HG02973 (cell line): ENCODE results near the gene LBHD1.
"Not testable (repeated sequence)": the region's sequence is repeated elsewhere in the genome, so short reads cannot be mapped to it uniquely, and the experiment has no call there.

ENCODE experiments used
- ATAC-seq: cut with Tn5 transposase; IDR thresholded peaks from one replicate; pipeline ENCODE4 v1.9.1; 2021; ENCODE audit warnings: moderate library complexity; ENCODE audit not compliant: unreplicated experiment

The LBHD1 gene

DNA sequence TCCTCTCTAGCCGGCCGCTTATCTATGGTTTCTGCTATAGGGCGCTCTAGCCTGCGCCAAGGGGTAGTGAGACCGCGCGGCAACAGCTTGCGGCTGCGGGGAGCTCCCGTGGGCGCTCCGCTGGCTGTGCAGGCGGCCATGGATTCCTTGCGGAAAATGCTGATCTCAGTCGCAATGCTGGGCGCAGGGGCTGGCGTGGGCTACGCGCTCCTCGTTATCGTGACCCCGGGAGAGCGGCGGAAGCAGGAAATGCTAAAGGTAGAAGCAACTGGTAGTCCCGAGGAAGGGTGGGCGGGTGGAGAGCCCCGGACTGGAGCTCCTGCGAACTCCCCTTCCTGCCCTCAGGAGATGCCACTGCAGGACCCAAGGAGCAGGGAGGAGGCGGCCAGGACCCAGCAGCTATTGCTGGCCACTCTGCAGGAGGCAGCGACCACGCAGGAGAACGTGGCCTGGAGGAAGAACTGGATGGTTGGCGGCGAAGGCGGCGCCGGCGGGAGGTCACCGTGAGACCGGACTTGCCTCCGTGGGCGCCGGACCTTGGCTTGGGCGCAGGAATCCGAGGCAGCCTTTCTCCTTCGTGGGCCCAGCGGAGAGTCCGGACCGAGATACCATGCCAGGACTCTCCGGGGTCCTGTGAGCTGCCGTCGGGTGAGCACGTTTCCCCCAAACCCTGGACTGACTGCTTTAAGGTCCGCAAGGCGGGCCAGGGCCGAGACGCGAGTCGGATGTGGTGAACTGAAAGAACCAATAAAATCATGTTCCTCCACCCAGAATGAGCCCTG is at the start of gene LBHD1, which contains the start of gene UQCC3:
LBHD1 (minus strand) TSS at position 660 of the 782 bp plus-strand sequence. CDS start 2,236 bp downstream, outside the sequence.
UQCC3 (plus strand) TSS at position 66 of the 782 bp plus-strand sequence; CDS start at position 139, 73 bp downstream.
- peak; percentile 40 for ATAC-seq

DNA sequence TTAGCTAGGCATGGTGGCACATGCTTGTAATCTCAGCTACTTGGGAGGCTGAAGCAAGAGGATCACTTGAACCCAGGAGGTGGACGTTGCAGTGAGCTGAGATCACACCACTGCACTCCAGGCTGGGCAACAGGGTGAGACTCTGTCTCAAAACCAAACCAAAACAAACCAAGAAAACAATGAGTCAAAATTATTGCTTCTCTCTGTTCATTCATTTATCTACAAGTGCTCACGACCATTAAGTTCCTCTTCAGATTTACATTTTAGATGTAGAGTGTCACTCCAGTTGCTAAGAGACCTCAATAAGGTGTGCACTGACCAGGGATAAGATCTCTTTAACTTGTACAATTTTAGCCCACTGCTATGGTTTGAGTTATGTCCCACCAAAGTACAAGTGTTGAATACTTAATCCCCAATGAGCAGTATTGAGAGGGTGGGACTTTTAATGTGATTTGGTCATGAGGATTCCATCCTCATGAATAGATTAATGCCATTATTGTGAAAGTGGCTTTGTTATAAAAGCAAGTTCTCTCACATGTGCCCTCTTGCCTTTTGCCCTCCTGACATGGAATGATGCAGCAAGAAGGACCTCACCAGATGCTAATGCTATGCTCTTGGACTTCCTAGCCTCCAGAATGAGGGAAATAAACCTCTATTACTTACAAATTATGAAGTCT is 47.4 kb upstream of the LBHD1 start:
- ATAC-seq, result no peak

DNA sequence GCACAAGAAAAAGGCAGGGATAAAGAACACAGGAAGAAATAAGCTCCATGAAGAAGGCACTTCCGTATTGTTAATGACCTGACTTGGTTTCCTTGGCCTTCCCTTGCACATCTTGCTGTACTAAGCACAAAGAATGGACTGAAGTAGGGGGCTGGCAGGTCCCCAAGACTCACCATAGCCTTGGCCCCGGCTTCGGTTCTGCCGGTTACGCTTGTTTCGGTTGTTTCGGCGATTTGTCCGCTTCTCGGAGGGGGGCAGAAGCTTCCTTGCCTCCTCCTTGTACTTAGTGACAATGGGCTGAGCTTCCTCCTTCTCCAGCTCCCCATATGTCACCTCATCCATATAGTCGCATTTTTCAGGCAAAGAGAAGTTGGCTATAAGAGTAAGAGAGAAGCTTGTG is 44.7 kb upstream of the LBHD1 start:
- ATAC-seq, result no peak

DNA sequence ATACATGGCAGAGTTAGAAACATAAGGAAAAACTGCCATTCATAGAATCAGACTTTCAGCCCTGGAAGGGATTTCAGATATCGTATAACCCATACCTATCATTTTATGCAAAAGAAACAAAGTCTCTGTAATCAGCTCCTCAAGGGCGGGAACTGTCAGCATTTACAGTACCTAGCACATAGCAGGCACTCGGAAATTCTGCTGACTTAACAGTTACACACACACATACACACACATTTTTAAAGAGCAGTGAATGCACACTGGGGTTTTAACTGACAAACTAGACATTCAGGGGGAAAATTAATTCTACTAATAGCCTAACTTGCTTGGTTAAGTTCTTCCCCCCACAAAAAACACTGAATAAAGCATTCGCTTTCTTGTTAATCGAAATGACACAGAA is 44.1 kb upstream of the LBHD1 start:
- ATAC-seq, result no peak

- no peak for ATAC-seq
These were observed 43.4 kb upstream of the LBHD1 start for GRCh38 chr11:62715150-62716130.

DNA sequence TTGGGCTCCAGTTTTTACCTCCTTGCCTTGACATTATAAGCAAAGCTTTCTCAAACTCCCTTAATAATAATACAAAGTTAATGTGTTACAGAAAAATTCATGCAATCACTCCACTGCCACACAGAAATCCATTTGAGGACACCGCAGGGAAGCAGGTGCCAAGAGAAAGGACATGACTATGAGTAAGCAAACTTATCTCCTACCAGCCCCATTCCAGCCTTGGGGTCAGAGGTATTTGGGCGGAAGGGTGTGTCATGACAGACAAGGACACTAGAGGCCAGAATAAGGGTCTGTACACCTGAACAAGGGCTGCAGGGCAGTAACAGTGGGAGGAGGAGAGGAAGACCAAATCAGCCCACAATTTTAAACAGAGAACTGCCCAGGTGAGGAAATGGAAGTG is 41.3 kb upstream of the LBHD1 start:
- no peak for ATAC-seq

DNA sequence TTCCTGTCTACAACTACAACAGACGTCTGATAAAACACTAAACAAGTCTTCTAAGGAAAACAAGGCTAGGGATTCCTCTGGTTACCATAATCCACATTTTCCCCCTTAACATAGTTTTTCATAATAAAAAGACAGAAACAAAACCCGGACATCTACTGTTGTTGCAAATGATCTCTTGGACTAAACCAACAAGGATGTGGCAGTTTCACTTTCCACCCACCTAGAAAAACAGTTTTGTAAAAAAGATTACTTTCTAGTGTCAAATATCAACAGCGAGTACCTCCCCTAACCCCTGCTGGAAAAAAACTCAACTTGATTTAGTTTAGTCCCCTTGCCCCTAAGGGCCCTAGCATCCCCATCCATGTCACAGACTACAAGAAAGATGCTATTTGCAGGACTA is 40.8 kb upstream of the LBHD1 start:
- ATAC-seq, result no peak

DNA sequence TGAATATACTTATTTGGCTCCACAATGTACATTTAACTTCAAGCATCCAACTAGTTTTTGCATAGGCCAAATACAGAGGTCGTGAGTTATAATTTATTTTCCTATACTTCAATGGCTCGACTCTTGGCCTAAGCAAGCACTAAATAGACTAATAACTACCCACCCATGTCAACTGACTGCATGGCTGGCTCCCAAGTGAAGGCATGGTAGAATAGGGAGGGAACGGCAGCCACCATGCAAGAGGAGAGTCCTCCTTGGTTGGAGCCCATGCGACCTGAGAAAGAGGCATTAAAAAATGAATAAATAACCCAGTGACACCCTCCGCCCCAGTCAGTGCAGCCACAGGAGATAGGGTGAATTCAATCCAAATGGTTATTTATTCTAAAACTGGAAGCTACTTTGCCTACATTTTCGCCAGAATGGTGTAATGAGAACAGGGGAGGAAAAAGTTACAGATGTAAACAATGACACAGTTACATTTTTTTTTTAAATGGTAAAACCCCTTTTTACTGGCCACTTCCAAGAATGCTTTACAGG is 40.3 kb upstream of the LBHD1 start:
- ATAC-seq, result no peak

- ATAC-seq, result no peak
These were observed 37.9 kb upstream of the LBHD1 start for GRCh38 chr11:62710001-62710345.

DNA sequence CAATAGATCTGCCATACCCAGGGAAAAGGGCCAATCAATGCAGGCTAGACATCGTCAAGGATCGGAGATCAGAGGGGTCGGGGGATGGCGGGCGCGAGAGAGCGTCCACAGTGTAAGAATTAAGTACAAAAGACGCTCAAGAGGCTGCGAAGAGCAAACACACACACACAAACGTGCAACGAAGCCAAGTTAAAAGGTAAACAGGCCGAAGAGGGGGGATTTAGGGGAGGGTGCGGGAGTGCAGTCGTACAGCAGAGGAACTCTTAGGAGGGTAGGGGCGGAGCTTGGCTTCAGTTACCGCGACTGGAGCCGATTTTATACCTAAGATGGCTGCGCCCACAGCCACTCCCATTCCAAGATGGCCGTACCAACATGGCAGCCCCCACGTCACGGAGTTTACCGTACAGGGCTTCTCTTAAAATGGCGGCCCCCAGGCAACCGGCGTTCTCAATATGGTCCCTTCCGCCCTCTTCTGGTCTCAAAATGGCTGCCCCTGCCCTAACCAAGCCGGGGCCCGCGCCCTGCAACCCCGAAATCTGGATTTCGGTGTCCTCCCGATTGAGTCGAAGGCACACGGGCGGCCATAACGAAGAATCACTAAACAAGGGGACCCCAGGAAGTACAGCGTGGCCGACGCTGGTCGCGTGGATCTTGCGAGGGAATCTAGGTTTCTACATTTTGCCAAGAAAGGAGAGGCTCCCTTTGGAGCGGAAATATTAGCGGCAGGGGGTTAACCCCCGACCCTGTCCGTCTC is 37.4 kb upstream of the LBHD1 start:
- peak; percentile 56 for ATAC-seq

DNA sequence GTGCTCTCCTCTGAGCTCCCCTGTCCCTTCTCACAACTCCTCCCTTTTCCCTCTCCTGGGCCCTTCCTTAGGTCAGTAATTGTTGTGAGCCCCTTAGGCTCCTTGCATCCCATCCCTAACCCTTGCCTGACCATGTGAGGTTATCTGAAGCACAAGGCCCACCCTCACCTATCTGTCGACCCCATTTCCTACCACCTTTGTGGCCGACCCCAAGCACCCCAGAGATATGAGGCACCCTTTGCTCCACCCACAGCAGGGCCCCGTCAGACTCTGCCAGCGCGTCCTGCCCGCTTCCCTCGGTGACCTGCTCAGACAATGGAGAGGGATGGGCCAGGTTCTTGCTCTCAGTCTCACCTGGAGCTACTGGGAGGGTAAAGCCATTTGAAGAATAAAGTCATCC is 36.7 kb upstream of the LBHD1 start:
- ATAC-seq, result peak; percentile 4

DNA sequence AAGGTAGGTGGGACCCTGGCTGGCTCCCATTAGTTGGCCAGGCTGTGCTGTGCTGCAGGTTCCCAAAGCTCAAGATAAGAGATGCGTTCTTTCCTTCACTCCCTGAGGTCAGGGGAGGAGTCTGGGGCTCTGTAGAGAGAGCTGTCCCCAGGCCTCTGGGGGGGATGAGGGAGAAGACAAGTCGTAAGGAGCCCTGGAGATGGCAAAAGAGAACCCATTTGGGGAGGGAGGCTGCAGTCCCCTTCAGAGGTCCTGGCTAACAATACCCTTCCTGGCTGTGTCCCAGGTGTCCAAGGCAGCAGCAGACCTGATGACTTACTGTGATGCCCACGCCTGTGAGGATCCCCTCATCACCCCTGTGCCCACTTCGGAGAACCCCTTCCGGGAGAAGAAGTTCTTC is 36.3 kb upstream of the LBHD1 start:
- no peak for ATAC-seq

GRCh38 chr11:62707277-62707861 is 35.3 kb upstream of the LBHD1 start, which contains the start of the genes BSCL2 and GNG3:
Gene BSCL2, minus strand, starts transcription at chr11:62707424. Its CDS starts 229 bp downstream, at chr11:62707195.
Gene GNG3, plus strand, starts transcription at chr11:62707676. Its CDS starts 620 bp downstream, at chr11:62708296.
- no peak for ATAC-seq

GRCh38 chr11:62706850-62707247 is 34.8 kb upstream of the LBHD1 start:
- ATAC-seq, result no peak

DNA sequence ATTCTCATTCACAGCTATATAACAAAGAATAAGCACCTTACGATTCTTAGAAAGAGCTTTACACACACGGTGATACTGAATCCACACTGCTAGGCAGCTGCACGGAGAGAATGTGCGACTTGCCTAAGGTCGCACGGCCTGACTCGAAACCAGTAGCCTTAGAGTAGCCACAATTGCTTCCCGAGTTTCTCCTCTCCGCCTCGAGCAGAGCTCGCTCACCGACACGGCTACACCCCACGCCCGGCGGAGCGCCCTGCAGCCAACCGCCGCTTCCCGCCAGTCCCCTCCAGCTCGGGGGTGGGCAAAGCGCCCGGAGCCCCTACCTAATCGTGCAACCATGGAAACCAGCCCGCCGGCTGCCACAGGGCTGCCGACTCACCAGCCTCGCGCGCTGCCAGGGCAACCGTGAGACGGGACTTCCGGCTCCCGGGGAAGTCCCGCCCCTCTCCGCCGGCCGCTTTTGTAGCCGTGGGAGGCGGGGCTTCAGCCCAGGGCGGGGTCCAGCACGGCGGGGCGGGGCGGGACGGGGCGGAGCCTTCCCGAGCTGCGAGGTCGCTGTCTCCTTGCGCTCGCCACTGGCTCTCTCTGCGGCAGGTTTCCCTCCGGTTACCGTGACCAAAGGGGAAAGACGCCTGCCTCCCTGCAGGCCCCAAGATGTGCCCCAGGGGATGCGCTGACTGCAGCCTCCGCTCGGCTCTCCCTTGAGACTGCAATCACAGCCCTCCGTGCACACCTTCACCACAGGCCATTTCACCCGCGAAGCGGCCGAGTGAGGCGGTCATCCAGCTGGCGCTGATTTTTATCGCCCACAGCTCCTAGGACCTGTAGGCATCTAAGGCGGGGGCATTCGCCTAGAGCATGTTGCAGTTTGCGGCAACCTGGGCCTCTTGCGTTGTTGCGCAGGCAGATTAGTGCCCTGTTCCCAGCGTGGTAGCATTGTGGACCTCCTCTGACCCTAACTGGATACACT is 34.1 kb upstream of the LBHD1 start:
- peak; percentile 63 for ATAC-seq

- no peak for ATAC-seq
These were observed 33.3 kb upstream of the LBHD1 start for GRCh38 chr11:62705413-62705812.

- not testable (repeated sequence) for ATAC-seq
These were observed 31.9 kb upstream of the LBHD1 start for GRCh38 chr11:62703921-62704320.

- no peak for ATAC-seq
These were observed 30.2 kb upstream of the LBHD1 start for GRCh38 chr11:62702246-62702645.
